Prostate gland (tissue), 2 donors: Measurements from ENCODE around the gene ATP13A3.

Experiments
- CTCF ChIP-seq, 4 experiments: fragments of 200-600 bp in 2 of 4; fragments of 450-650 bp in 2 of 4; sonication (generic) in 2 of 4; IDR thresholded peaks; 1 replicate in 3 of 4; 2 replicates in 1 of 4; pipeline ENCODE4 v1.5.1; 2016 to 2019; ENCODE audit warnings: antibody characterized with exemption in 4 of 4, mild to moderate bottlenecking in 2 of 4, moderate library complexity in 2 of 4
- POLR2A ChIP-seq: fragments of 450-650 bp; IDR thresholded peaks from one replicate; pipeline ENCODE4 v1.6.1; 2016; ENCODE audit warnings: antibody characterized with exemption, mild to moderate bottlenecking
- POLR2AphosphoS5 ChIP-seq: sonication (generic); formaldehyde crosslinking; IDR thresholded peaks from one replicate; pipeline ENCODE4 v1.6.1; 2017; ENCODE audit warnings: antibody characterized with exemption

- TF ChIP-seq CTCF (IDR thresholded peaks at IDR 0.05) (no peak), POLR2AphosphoS5 (no peak), POLR2A (no peak)
Measured at GRCh38 chr3:194476784-194477183, 10.0 kb downstream of the ATP13A3 start.
